Measurements from ENCODE around the gene TEDC1.
A peak's percentile ranks its signal among the peaks of the same experiment; 100 is the strongest.

Gene TEDC1

GRCh38 chr14:105475269-105476096 lies 15.6 kb upstream of the TEDC1 start:
- no peak for DNase-seq

- no peak for DNase-seq
Observed at GRCh38 chr14:105476097-105476830, 14.8 kb upstream of the TEDC1 start.

GRCh38 chr14:105476831-105477659 lies 14.0 kb upstream of the TEDC1 start:
- no peak for DNase-seq

- no peak for DNase-seq
Observed at GRCh38 chr14:105477660-105478397, 13.2 kb upstream of the TEDC1 start.

GRCh38 chr14:105478398-105479251 lies 12.4 kb upstream of the TEDC1 start:
- DNase-seq: no peak

GRCh38 chr14:105479431-105480158 lies 11.5 kb upstream of the TEDC1 start:
- peak; percentile 20 for DNase-seq

- no peak for DNase-seq
Observed at GRCh38 chr14:105480199-105480746, 10.8 kb upstream of the TEDC1 start.

GRCh38 chr14:105480807-105481801 lies 9.9 kb upstream of the TEDC1 start:
- peak; percentile 76 for DNase-seq

GRCh38 chr14:105481886-105482457 lies 9.1 kb upstream of the TEDC1 start:
- DNase-seq: peak; percentile 78

- DNase-seq: no peak
Observed at GRCh38 chr14:105482486-105483110, 8.4 kb upstream of the TEDC1 start.

- no peak for DNase-seq
Observed at GRCh38 chr14:105483300-105484068, 7.6 kb upstream of the TEDC1 start.

GRCh38 chr14:105484069-105484996 lies 6.7 kb upstream of the TEDC1 start:
- no peak for DNase-seq

- no peak for DNase-seq
Observed at GRCh38 chr14:105484997-105485393, 6.1 kb upstream of the TEDC1 start.

GRCh38 chr14:105485739-105486162 lies 5.3 kb upstream of the TEDC1 start:
- peak; percentile 52 for DNase-seq

GRCh38 chr14:105486163-105486973 lies 4.7 kb upstream of the TEDC1 start, which contains the start of gene CRIP1:
Gene CRIP1, plus strand, starts transcription at chr14:105486886. Its CDS starts 374 bp downstream, at chr14:105487260.
- DNase-seq: peak; percentile 52

Measured in NCI-H526 treated with DMSO at 0.1 percent for 48 hours (cell line).